ENCODE data around the gene RTP1. TPM values are rescaled to one million over a fixed set of nuclear protein-coding genes. Genes with fewer than 3 reads are reported as not detected.

Gene RTP1
- total and polyA plus RNA-seq, 10 donors: not detected

DNA sequence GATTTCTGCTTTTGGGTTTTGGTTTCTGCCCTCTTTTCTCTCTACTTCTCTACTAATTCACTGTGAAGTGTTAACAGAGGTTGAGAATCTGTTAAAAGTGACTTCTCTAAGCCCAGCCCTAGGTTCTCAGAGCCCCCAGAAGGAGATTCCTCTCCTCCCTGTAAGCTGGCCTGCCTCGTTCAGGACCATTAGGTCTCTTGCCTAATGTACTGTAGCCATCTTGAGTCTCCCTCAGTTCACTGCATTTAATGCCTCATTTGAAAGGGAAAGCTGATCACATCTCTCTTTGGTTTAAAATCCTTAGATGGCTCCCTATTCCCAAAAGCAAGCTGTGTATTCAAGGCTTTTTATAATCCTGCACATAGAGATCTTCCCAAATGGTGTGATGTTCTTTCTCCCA lies 16.3 kb downstream of the RTP1 start:
- Histone ChIP-seq H3K27ac (no peak overlapping the region), H3K4me1 (peaks cover 0 to 10% (median 3%) of the 10 kb centered on the region in 6 donors), H3K4me3 (no peak overlapping the region), H3K27me3 (replicated peaks in 1 of 7) (peaks cover 0 to 2% (median 0%) of the 10 kb centered on the region in 7 donors), H3K9me3 (no peaks in the 10 kb centered on the region), H3K36me3 (no peaks in the 10 kb centered on the region)
- no peak for DNase-seq
- TF ChIP-seq POLR2AphosphoS5 (IDR thresholded peaks at IDR 0.05) (no peak), POLR2A (IDR thresholded peaks at IDR 0.05) (no peak)
- TF ChIP-seq, protein P1, sequence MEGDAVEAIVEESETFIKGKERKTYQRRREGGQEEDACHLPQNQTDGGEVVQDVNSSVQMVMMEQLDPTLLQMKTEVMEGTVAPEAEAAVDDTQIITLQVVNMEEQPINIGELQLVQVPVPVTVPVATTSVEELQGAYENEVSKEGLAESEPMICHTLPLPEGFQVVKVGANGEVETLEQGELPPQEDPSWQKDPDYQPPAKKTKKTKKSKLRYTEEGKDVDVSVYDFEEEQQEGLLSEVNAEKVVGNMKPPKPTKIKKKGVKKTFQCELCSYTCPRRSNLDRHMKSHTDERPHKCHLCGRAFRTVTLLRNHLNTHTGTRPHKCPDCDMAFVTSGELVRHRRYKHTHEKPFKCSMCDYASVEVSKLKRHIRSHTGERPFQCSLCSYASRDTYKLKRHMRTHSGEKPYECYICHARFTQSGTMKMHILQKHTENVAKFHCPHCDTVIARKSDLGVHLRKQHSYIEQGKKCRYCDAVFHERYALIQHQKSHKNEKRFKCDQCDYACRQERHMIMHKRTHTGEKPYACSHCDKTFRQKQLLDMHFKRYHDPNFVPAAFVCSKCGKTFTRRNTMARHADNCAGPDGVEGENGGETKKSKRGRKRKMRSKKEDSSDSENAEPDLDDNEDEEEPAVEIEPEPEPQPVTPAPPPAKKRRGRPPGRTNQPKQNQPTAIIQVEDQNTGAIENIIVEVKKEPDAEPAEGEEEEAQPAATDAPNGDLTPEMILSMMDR (IDR thresholded peaks at IDR 0.05 in 8 of 11, conservative IDR thresholded peaks at IDR 0.05 in 3 of 11): no peak
- 63 to 93% (median 86%) methylated on average over 1 of the region's 1 CpG for WGBS, 5 donors
- intact Hi-C loops (cut with DNase I; ENCODE audit: low total_unique reads): loop anchor here (10.0 kb wide), 1 partner anchor 501 kb away; no protein-coding TSS in a partner anchor

DNA sequence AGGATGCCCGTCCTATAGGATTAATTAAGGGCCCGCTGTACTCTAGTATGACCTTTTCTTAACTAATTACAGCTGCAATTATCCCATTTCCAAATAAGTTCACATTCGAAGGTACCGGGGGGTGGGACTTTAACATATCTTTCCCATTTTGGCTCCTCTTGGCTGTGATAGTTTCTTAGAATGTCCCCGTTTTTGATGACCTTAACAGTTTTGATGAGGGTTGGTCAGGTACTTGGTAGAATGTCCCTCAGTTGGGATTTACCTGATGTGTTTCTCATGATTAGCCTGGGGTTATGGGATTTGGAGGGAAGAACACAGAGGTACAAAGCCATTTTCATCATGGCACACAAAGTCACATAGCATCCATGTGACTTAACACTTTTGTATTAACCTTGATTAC lies 18.2 kb downstream of the RTP1 start:
- Histone ChIP-seq H3K36me3 (no peaks in the 10 kb centered on the region), H3K4me3 (no peak overlapping the region), H3K4me1 (peaks cover 0 to 8% (median 0%) of the 10 kb centered on the region in 6 donors), H3K27ac (no peak overlapping the region), H3K27me3 (replicated peaks in 1 of 7) (peaks cover 0 to 15% (median 0%) of the 10 kb centered on the region in 7 donors), H3K9me3 (no peaks in the 10 kb centered on the region)
- intact Hi-C loops (cut with DNase I; ENCODE audit: low total_unique reads): loop anchor here (10.0 kb wide), 1 partner anchor 499 kb away; no protein-coding TSS in a partner anchor
- WGBS, 5 donors: 94 to 97% (median 95%) methylated on average over 5 of the region's 5 CpGs
- no peak for DNase-seq
- TF ChIP-seq POLR2AphosphoS5 (IDR thresholded peaks at IDR 0.05): no peak
- TF ChIP-seq POLR2A (IDR thresholded peaks at IDR 0.05): no peak
- TF ChIP-seq, protein P1 (IDR thresholded peaks at IDR 0.05 in 8 of 11, conservative IDR thresholded peaks at IDR 0.05 in 3 of 11): no peak

DNA sequence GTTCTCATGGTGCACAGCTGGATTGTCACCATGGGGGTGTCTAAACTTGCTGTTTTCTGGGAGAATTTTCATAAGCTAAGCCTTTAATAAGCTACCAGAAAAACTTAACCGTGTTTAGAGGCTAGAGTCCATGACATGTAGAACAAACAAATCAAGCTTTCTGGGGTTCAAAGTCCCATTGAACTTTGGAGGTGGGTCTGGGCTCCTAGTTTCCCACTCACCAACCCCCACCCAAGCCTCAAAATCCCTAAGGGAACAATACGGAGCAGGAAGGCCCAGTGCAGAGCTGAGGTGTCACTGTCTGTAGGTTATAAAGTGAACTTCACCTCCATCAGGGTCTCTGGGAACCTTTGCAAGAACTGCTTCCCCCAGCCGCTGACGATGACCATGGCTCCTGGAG lies 25.5 kb downstream of the RTP1 start:
- 75 to 90% (median 84%) methylated on average over 4 of the region's 4 CpGs for WGBS, 5 donors
- Histone ChIP-seq H3K27ac (no peak overlapping the region), H3K9me3 (no peaks in the 10 kb centered on the region), H3K4me3 (no peak overlapping the region), H3K4me1 (no peaks in the 10 kb centered on the region), H3K36me3 (no peaks in the 10 kb centered on the region), H3K27me3 (replicated peaks in 1 of 7) (peaks cover 0 to 43% (median 0%) of the 10 kb centered on the region in 7 donors)
- intact Hi-C loops (cut with DNase I; ENCODE audit: low total_unique reads): loop anchor here (5.0 to 10.0 kb wide), 2 partner anchors 94 to 462 kb away; no protein-coding TSS in a partner anchor
- DNase-seq: no peak
- TF ChIP-seq POLR2A (IDR thresholded peaks at IDR 0.05) (no peak), POLR2AphosphoS5 (IDR thresholded peaks at IDR 0.05) (no peak)
- TF ChIP-seq, protein P1 (IDR thresholded peaks at IDR 0.05 in 8 of 11, conservative IDR thresholded peaks at IDR 0.05 in 3 of 11): no peak

DNA sequence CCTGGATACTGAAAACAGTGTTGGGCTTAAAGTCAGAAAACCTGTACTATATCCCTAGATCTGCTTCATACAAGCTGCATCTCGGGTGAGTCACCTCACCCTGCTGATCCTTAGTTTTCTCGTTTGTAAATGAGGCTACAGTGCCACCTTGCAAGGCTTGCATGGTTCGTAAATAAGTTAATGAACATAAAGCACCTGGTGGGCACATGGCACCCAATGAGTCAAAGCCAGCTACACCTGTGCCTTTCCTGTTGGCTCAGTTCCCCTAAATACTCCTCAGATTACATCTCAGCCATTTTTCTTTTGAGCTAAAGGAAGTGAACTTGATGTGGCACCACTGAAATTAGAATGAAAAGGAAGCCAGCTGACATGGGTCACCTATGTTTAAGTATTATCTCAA lies 26.5 kb downstream of the RTP1 start:
- no peak overlapping the region for H3K27ac ChIP-seq
- no peaks in the 10 kb centered on the region for H3K36me3 ChIP-seq
- intact Hi-C loops (cut with DNase I; ENCODE audit: low total_unique reads): loop anchor here (5.0 to 10.0 kb wide), 2 partner anchors 94 to 461 kb away; no protein-coding TSS in a partner anchor
- no peaks in the 10 kb centered on the region for H3K9me3 ChIP-seq
- WGBS, 5 donors: 63 to 82% (median 67%) methylated on average over 3 of the region's 3 CpGs
- no peaks in the 10 kb centered on the region for H3K4me1 ChIP-seq
- no peak overlapping the region for H3K4me3 ChIP-seq
- TF ChIP-seq POLR2A (IDR thresholded peaks at IDR 0.05) (no peak), POLR2AphosphoS5 (IDR thresholded peaks at IDR 0.05) (no peak)
- TF ChIP-seq, protein P1 (IDR thresholded peaks at IDR 0.05 in 8 of 11, conservative IDR thresholded peaks at IDR 0.05 in 3 of 11): no peak
- no peak for DNase-seq
- H3K27me3 ChIP-seq (replicated peaks in 1 of 7): peaks cover 0 to 44% (median 0%) of the 10 kb centered on the region in 7 donors

Measured in spleen (tissue), 11 donors.